ENCODE data around the gene THRSP.
A peak's percentile ranks its signal among the peaks of the same experiment; 100 is the strongest.
"Not testable (repeated sequence)": the region's sequence is repeated elsewhere in the genome, so short reads cannot be mapped to it uniquely, and the experiment has no call there.

The THRSP gene

DNA sequence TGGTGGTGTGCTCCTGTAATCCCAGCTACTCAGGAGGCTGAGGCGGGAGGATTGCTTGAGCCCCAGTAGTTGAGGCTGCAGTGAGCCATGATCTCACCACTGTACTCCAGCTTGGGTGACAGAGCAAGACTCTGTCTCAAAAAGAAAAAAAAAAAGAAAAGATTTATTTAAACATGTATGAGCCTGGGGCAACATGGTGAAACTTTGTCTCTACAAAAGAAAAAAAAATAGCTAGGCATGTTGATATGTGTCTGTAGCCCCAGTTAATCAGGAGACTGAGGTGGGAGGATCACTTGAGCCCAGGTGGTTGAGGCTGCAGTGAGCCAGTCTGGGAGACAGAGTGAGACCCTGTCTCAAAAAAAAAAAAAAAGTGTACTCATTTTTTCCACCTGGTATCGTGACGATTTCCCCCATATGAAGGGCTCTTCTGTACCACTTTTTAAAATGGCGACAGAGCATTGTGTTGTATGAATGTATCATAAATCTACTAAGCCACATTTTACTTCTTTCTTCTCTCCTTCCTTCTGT is 24.2 kb upstream of the THRSP start:
- TF ChIP-seq, protein P1, sequence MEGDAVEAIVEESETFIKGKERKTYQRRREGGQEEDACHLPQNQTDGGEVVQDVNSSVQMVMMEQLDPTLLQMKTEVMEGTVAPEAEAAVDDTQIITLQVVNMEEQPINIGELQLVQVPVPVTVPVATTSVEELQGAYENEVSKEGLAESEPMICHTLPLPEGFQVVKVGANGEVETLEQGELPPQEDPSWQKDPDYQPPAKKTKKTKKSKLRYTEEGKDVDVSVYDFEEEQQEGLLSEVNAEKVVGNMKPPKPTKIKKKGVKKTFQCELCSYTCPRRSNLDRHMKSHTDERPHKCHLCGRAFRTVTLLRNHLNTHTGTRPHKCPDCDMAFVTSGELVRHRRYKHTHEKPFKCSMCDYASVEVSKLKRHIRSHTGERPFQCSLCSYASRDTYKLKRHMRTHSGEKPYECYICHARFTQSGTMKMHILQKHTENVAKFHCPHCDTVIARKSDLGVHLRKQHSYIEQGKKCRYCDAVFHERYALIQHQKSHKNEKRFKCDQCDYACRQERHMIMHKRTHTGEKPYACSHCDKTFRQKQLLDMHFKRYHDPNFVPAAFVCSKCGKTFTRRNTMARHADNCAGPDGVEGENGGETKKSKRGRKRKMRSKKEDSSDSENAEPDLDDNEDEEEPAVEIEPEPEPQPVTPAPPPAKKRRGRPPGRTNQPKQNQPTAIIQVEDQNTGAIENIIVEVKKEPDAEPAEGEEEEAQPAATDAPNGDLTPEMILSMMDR (IDR thresholded peaks at IDR 0.05; ENCODE audit: low read depth, low read length, missing control alignments) = no peak
- DNase-seq (ENCODE audit: low read depth) = no peak
- no peak overlapping the region for H3K4me3 ChIP-seq (ENCODE audit: low read depth, low read length)

DNA sequence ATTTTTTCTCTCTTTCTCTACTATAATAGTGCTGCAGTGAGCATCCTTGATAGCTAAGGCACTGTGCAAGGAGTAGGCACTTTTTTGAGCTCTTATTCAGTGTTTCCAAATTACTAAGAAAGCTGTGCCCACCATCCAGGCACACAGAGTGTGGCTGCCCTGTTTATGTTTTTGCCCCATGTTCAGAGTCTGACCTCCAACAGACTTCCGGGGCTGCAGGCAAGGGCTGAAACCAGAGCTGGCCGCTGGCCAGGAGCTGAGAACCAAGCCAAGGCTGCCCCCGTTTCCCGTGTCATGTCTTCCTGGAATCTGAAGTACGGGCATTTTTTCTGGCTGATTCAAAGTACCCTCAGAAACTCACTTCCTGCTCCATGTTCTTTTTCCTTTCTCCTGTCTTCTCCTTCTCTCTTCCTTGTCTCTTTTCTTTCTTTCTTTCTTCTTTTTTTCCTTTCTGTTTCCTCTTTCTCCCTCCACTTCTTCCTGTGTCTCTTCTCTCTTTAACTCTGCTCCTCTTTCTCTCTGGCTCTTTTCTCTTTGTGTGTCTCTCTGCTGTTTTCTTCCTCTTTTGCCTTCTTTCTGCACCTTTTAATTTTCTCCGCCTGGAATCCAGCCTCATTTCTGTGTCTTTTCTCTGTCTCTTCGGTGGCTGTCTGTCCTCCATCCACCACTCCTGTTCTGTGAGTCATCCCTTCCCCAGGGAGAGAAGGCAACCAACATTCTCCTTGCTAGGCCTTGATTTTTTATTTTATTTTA is 23.6 kb upstream of the THRSP start:
- TF ChIP-seq, protein P1 (IDR thresholded peaks at IDR 0.05; ENCODE audit: low read depth, low read length, missing control alignments) = no peak
- no peak for DNase-seq (ENCODE audit: low read depth)
- 0 out of 2 replicates have a peak overlapping the region, but pooled peaks have one; percentile 13 for H3K4me3 ChIP-seq (ENCODE audit: low read depth, low read length)

DNA sequence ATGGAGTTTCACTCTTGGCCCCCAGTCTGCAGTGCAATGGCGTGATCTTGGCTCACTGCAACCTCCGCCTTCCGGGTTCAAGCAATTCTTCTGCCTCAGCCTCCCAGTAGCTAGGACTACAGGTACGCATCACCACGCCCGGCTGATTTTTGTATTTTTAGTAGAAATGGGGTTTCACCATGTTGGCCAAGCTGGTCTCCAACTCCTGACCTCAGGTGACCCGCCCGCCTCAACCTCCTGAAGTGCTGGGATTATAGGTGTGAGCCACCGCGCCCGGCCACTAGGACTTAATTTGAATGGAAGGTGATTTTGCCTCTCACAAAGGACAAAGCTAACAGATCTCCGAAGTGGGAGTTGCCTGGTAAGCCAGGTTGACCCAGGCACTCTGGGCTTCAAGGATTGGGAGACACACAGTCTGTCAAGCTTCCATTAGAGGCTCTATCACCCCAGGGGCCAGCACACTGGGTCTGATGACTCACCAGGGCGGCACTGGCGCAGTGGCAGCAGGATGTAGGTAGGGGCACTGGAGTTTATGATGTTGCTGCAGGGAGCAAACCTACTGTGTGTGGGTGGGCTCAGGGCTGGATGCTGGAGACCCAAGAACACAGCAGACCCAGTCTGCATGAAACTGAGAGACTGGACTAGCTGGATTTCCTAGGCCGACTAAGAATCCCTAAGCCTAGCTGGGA is 22.8 kb upstream of the THRSP start:
- H3K4me3 ChIP-seq (ENCODE audit: low read depth, low read length) = no peak overlapping the region
- DNase-seq (ENCODE audit: low read depth) = no peak
- TF ChIP-seq, protein P1 (IDR thresholded peaks at IDR 0.05; ENCODE audit: low read depth, low read length, missing control alignments) = no peak

DNA sequence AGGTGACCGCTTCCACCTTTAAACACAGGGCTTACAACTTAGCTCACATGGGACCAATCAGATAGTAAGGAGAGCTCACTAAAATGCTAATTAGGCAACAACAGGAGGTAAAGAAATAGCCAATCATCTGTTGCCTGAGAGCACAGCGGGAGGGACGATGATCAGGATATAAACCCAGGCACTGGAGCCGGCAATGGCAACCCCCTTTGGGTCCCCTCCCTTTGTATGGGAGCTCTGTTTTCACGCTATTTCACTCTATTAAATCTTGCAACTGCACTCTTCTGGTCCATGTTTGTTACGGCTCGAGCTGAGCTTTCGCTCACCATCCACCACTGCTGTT is 22.3 kb upstream of the THRSP start:
- not testable (repeated sequence) for DNase-seq (ENCODE audit: low read depth); H3K4me3 ChIP-seq (ENCODE audit: low read depth, low read length)

DNA sequence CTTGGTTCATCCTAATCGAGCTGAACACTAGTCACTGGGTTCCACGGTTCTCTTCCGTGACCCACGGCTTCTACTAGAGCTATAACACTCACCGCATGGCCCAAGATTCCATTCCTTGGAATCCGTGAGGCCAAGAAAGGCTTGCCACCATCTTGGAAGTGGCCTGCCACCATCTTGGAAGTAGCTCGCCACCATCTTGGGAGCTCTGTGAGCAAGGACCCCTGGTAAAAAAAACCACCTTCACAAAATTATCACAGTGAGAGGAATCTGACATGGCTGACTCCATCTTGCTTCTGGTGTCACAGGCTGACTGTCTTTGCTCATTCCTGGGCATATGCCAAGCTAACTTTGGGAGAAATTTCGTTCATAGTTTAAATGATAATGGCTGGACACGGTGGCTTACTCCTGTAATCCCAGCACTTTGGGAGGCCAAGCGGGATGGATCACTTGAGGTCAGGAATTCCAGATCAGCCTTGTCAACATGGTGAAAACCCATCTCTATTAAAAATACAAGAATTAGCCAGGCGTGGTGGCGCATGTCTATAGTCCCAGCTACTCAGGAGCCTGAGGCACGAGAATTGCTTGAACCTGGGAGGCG is 21.7 kb upstream of the THRSP start:
- TF ChIP-seq, protein P1 (IDR thresholded peaks at IDR 0.05; ENCODE audit: low read depth, low read length, missing control alignments) = no peak
- no peak for DNase-seq (ENCODE audit: low read depth)
- H3K4me3 ChIP-seq (ENCODE audit: low read depth, low read length) = no peak overlapping the region

DNA sequence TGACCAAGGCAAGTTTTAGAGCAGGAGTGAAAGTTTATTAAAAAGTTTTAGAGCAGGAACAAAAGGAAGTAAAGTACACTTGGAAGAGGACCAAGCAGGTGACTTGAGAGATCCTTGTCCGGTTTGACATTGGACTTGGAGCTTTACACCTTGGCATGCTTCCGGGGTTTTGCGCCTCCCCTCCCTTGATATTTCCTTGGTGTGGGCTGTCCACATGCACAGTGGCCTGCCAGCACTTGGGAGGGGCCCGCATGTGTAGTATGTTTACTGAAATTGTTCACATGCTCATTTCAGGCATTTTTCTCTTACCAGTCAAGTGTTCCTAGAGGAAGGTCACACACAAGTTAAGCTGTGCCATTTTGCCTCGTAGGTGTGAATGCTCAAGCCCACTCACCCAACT is 19.0 kb upstream of the THRSP start:
- H3K4me3 ChIP-seq (ENCODE audit: low read depth, low read length) = no peak overlapping the region
- TF ChIP-seq, protein P1 (IDR thresholded peaks at IDR 0.05; ENCODE audit: low read depth, low read length, missing control alignments) = no peak
- no peak for DNase-seq (ENCODE audit: low read depth)

DNA sequence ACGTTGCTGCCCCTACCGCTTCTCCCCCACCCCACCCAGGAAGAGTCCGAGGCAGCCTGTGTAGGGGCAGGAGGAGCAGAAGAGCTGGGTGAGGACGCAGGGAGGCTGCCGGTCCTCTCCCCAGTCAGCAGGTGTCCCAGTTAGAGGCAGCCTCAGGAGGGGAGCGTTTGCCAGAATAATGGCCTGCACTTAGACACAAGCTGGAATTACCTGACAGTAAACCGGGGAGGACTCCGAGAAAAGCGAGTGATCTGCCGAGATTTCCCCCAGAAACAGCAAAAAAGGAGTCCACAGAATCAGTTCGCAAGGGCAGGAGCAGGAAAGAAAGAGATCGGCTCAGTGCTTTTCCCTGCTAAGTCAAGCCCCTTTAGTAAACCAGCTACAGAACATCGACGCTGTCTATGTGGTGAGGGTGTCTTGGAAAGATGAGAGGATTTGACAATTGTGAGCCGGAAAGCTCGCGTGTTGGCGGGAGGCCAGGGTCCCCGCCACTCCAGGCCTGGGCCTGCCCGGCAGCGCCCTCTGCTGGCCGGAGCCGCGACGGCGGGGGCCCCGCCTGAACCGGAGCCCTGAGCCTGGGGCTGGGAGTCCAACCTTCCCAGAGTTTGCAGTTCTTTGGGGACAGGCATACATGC is 17.7 kb upstream of the THRSP start:
- no peak for DNase-seq (ENCODE audit: low read depth)
- TF ChIP-seq, protein P1 (IDR thresholded peaks at IDR 0.05; ENCODE audit: low read depth, low read length, missing control alignments) = peak; percentile 97
- H3K4me3 ChIP-seq (ENCODE audit: low read depth, low read length) = peak overlapping the region; percentile 20

Measured in GM12864 (cell line).